ENCODE data around the gene TTBK1.

DNA sequence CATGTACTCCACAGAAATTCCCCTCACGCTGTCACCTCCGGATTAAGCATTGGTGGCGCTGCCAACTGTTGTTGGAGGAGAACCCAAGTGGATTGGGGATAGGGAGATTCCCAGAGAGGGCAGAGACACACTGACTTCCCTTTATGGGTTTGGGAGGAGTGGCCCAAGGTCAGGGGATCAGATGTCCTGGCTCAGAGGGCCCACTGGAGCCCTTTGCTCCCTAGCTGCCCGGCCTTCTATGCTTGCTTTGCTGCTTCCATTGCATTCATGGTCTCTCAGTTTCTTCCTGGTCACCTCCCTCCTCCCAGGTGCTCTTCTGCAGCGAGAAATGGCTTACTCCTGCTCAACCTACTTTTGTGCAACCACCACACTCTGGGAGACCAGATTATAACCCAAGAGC, 46.9 kb upstream of the TTBK1 start:
- TF ChIP-seq CTCF (IDR thresholded peaks at IDR 0.05) (no peak), POLR2A (IDR thresholded peaks at IDR 0.05) (no peak)
